Amniotic epithelial cell (primary cell): ENCODE results near the gene GLI3.
A peak's percentile ranks its signal among the peaks of the same experiment; 100 is the strongest.

ENCODE experiments used
- DNase-seq: peaks from one replicate; pipeline ENCODE4 v3.0.0-alpha.2; 2010; ENCODE audit warnings: low read depth

GLI3 gene

DNA sequence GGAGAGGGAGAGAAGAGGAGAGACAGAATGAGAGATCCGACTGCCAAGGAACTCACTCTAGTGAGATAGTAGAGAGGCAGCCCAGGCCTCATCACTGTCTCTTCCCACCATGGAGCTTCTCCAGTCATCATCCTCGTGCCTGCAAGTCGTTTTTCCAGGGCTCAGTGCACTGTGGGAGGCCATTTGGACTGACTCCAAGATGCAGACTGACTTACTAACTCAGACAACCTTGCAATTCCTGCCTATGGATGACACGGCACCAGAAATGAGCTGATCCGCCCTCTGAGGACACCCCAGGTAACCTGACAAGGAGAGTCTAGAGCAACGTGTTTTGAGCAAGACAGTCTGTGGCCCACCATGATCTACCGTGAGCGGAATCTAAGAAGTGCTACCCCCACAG is 154.9 kb downstream of the GLI3 start:
- peak; percentile 93 for DNase-seq

DNA sequence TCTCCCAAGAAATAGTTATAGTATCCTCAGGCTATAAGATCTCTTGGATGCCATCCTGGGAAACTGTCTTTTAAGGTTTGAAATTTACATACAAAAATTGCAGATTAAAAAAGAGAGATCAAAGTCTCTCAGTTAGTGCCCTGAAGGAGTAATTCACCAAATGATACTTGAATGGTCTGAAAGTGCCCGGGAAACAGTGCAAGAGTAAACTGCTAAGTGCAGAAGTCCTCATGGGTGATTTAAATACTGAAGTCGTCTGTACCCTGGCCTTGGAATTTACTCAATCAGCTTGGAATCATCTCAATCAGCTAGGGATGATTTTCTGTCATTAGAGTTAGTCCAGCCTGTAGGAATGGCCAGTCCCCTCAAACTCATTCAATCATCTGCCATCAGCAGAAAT is 155.3 kb downstream of the GLI3 start:
- no peak for DNase-seq

DNA sequence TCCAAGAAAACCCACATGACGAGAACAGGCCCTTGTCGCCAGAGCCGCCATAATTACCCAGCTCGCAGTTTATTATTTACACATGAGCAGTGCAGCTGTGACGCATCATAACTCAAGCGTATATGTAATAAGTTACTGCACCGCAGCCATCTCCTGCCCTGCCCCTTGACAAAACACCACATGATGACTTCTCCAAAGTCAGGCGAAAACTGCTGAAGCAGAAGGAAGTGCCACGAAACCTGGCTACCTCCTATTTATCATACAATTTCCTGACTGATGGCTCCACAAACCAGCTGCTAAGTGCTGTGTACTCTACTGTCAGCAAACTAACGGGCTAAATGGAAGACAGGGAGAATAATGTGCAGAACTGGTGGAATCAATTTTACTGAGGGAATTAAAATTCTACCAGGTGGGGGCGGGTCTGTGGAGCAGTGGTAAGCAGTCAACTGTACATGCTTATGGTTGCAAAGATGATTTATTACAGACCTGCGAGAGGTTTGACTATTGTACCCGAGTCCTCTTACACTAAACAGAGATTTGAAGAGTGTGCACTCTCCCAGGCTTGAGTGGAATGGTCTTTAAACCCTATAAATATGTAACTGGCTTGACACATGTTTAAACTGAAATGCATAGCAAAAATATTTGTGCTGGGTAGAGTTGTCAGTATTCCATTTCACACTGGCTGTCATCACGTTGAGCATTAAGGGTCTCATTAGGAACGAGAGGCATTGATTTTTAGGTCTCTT is 156.0 kb downstream of the GLI3 start:
- peak; percentile 71 for DNase-seq

DNA sequence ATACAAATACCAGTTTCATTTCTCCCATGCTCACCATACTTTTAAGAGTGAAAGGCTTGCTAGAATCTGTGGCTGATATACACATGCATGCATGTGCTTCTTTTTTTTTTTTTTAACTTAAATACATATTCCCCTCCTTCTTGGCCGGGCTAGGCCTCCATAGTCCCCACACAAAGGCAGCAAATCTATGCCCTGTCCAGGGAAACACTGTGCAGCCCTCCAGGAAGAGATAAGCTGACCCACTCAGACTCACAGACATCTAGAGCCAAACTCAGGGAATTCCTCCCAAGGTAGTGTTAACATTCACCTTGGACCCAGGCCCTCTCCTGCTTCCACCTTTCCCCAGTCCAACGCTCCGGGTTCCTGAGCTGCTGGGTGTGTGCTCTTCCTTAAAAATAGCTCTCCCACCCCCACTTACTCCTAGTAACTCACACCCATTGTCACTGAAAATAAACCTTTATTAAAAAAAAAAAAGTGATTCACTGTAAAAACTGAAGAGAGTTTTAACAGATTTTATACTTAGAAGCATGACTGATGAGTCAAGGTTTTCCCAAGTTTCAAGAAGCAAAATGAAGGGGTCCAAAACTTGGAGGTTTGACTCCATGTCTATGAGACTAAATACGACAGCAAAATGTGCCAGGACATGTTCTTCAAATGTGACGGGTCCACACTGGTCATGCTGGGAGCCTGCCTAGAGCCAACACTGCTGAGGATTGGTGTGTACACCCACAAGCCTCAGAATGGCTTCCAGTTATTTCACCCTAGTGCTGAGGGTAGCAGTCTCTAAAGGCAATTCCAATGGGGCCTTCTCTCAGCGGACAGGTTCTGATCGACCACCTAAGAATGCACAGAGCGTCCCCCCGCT is 159.5 kb downstream of the GLI3 start:
- DNase-seq = peak; percentile 53

DNA sequence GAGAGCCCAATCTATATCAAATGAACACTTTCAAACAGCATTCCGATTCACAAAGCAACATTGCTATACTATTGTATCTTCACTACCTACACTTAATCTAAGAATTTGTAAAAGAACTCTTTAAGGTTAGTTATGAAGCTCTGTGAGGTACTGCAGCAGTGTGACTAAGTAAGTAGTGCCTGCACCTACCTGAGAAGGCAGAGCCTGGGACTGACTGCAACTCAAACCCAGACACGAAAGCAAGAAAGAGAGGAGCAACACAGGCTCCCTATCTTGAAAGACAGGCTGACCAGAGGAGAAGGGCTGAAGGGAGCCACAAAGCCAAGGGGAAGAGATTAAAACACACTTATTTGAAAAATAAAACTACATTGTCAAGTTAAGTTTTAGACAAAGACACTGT is 160.1 kb downstream of the GLI3 start:
- DNase-seq = no peak

DNA sequence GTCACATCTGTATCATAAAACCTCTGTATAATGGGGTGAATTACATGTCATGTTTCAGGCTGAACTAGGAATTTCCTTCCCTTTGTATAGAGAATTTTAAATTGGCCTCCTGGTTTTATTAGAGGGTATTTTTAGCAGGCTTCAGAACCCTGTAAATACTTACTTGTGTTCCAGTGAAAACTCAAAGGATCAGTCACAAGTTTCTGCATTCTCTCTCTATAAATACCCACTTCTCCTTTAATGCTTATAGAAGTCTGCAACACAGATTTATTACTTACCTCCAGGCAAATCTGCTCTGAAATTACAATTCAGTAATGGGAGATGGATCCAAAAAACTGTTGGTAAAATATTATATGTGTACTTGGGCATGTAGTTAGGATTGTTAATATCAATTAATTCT is 161.6 kb downstream of the GLI3 start:
- DNase-seq = no peak

DNA sequence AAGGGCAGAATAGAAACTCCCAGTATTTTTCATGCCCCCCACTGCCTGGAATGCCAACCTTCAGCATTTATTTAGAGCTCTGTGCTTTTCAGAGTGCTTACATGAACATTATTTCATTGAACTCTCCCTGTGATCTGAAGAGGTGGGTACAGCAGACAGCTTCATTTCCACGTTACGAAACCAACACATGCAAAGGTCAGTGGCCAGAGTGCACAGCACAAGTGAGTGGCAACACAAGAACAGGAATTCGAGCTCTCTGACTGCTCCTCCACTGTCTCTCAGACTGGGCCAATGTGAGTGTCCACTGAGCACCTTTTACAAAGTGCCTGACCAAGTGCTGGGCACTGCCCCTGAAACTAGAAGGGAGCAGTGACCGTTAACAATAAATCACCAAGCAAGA is 162.9 kb downstream of the GLI3 start:
- DNase-seq = peak; percentile 29

DNA sequence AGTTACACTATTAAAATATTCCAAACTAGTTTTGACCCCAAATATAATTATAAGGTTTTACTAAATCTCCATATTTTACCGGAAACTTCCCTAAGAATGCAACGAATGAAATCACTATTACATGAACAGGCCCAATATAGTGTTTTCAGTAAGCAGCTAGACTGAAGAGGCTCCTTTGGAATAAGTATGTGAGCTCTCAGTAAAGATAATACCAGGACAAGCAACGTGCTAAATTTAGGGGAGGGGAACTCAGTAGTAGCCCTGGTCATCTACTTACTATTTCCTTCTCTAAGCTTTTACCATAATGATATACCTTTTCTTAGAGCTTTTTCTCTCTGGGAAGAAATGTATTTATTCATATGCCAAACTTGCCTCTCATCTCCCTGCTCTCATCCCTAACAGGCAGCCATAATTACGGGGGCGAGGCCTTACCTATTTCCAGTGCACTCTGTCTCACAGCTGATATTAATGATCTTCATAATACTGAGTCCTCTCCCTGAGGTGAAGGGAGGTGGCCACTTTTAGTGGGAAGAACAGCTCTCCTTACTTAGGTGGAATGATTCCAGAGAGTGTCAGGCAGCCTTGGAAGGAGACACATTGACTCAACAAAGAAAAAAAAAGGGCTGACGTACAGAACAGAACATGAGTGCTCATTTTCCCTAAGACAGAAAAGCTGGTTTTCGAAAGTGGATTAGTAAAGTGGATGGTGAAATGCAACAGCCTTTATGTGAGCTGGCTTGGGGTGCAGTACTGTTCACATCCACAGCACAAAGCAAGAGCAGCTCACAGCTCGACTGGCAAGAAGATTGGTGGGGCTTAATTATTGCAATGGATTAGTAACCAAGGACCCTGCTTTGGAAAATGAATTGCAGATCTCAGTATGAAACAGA is 165.4 kb downstream of the GLI3 start:
- peak; percentile 97 for DNase-seq

DNA sequence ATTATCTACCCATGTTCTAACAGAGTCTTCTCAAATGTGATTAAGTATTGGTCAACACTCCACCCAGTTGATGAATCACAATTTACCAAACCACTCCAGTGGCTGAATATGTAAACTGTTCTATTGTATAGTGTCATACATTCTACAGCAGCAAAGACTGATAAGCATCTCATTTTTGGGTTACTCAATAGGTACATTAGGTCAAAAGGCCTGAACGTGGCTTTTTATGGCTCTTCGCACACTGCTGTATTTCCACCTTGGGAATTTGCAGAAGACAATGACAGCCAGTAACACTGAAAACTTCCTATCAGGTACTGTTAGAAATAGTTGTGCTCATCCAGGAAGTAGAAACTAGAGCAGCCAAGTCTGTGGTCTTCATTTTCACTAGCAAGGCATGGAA is 166.9 kb downstream of the GLI3 start:
- peak; percentile 93 for DNase-seq

DNA sequence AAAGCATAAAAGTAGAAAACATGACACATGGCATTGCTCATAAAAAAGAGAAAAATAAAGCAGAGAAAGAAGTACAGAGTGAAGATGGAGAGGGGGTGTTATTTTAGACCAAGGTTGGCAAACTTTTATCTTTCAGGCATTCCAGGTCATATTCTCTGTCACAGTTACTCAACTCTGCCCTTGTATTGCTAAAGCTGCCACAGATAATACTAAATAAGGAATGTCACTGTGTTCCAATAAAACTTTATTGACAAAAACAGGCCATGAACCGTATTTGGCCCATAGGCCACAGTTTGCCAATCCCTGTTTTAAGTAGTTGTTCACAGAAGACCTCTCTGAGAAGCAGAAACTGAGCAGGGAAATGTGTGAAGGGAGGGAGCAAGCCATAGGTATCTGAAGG is 167.4 kb downstream of the GLI3 start:
- DNase-seq = peak; percentile 48

DNA sequence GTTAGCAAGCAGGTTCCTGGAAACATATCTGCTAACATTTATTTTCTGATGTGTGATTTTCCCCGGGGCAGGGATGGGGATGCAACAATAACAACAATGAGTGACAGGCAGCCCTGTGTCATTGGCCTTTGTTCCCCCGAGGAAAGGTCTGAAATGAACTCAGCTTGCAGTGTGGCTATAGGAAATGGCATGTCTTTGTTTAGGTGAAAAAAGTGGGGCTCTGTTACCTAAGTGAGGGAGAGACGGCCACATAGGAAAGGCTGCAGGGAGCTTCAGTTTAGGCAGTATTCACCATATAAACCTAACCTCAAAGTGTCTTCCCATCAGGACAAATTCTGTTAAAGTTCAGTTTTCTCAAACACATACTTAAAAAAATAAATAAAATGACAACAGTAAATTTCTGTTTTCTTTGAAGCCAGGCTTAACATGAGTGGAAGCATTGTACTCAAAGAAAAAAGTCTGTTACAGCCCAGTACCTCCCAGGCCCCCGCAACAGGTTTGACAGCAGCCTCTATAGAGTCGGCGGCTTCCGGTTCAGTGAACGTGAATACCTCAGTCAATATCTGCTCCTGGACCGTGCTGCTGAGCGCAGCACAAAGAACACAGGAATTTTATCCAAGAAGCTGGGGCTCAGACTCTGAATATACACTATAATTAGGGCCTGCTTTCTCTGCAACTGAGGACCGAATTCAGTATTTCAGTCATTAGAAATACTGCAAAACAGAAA is 168.3 kb downstream of the GLI3 start:
- DNase-seq = no peak

DNA sequence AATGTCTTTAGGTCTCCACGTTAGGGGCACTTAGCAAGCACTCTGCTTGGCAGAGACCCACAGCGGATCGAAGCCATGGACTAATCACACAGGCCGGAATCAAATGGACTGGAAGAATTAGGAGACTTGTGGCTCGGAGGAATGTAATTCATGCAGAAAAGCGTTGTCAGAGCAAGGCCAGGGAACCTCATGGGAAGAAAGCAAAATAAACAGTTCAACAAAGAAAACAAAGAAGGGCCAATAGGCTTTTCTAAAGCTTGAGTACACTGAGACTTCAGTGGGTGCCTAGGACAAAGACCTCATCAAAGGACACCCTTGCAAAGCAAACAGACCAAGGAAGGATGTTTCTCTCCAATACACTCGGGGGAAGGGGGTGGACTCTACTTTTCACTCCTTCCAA is 171.1 kb downstream of the GLI3 start:
- DNase-seq = no peak

DNA sequence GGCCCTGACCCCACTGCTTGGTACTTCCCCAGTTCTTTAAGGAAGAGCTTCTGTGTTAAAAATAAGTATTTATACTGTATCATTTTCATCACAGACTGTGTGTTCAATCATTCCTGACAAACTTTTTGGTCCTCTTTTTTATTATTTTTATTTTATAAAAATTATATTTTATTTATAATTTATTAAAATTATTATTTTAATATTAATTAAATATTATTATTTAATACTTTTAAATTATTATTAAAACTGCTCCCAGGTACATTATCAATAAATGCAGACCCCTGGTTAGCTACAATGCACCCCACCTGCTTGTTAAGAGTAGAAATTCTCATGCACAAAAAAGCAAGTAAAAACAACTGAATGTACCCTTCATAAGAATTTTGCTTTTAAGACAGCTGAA is 172.0 kb downstream of the GLI3 start:
- DNase-seq = no peak

DNA sequence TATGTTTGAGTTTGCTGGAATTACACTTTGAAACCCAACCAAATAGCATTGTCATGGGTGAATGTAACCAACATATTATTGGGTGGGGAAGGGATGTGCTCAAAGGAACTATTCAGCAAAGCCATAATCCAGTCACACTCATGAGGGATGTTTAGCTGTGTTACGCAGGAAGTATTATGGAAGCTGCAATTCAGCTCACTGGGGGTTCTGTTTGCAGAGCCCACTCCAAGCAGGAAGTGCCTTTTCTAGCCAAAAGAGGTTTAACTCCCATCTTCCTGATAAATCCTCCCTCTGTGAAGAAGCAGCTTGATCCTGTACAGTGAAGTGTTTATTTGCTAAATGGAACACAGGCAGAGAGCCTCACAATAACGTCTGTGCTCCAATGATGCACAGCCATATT is 172.5 kb downstream of the GLI3 start:
- DNase-seq = no peak

DNA sequence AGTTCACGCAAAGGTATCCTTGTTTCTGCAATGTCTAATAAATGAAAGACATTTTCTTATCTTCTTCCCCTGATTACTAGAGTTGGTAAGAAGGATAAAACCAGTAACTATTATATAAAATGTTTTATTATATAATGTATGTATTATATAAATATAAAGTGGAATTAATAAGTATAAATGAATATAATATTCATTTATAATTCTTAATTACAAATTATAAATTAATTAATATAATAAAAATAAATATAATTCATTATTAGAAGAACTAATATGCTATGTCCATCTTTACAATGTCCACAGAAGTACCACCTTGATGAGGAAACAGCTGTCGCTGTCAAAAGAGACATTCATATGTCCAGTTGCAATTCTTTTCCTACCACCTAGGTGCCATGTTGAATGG is 177.7 kb downstream of the GLI3 start:
- no peak for DNase-seq

DNA sequence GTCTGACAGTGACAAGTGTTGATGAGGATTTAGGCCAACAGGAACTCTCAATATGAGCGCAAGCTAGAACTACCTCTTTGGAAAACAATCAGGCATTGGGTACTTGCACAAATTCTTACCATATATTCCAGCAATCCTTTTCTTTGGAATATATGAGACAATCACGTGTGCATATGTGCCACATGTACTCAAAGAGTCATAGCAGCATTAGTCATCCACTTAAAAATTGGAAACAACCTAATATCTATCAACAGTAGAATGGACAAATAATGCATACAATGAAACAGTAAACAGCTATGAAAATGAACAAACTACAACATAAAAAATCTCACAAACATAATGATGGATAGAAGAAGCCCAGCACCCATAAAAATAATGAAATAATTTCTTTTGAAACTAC is 179.7 kb downstream of the GLI3 start:
- no peak for DNase-seq

DNA sequence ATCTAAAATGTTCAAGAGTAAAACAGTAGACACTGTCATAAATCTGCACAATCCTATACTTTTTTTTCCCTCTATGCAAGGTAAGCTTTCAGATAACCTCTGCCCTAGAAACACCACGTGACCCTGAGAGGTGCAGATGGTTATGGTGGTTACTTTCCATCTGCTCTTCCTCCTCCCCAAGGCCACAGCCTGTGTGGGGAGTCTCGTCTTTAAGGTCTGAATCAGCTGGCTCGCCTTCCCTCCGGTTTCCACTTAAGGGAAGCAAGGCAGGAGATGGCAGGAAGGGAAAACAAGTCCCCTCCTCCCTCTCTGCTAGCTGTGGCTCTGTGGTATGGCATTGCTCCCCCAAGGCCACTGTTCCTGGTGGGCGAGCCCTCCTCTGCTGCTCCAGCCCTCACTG is 181.8 kb downstream of the GLI3 start:
- DNase-seq = peak; percentile 83

DNA sequence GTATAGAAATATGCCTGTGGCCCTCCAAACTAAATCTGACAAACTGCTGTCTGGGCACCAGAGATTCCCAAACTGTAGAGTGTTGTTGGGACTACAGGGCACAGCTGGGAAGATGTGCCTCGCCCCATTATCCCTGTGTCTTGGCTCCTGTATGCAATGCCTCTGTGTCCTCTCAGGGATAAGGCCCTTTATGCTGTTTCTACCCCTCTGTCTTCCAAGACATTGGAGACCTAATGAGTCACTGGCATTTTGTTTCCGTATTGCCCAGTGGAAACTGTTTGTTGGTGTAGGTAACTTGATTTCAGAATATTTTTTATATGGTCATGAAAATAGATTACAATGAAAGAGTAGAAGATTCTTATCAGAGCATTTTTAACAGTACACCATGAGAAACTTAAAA is 183.2 kb downstream of the GLI3 start:
- peak; percentile 21 for DNase-seq

DNA sequence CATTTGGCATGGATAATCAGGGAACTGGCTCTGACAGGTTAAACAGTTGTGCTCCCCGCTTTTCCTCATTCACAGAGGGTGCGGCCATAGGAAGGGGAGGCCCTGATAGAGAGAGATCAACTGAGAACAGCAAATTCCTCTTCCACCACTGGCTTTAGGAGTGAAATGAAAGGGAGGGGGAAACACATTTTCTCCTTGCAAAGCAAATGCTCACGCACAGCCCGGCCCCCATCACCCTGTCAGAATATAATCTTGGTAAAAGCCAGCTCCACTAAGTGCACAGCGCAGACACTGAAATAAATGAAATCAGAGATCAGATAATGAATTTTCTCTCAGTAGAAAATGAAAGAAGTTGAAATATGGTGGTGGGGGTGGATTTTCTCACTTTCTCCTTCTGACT is 187.2 kb downstream of the GLI3 start:
- no peak for DNase-seq

DNA sequence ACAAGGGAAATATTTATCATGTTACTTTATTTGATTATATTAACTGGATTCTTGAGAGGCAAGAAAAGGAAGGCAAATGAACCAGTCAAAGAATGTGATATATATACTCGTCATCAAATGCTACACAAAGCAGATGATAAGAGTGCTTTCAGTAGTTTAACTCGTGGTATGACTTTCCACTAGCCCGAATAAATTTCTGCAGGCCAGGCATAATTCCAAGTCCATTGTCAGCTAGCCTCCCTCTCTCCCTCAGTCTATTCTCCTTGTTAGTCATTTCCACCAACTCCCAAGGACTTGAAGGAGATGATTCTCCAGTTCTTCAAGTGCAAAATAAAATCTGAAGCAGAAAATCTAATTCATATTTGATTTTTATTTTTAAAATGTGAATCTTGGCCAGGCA is 190.5 kb downstream of the GLI3 start:
- DNase-seq = peak; percentile 70

DNA sequence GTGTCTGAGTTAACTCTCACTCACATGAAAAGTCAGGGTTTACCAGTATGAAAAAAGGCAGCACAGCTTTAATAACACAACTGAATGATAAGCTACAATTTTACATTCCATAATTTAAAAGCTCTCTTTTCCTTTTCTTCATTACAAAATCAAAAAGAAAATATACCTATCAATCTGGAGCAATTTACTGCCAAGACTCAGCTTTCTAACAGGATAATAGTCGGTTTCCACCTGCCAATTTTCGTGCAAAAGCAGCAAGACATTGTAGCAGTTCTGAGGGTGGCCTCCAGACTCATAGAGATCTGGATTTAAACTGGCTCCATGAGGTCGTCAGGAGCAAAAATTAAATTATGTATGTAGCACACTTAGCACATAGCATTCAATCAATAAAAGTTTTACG is 191.0 kb downstream of the GLI3 start:
- DNase-seq = no peak

DNA sequence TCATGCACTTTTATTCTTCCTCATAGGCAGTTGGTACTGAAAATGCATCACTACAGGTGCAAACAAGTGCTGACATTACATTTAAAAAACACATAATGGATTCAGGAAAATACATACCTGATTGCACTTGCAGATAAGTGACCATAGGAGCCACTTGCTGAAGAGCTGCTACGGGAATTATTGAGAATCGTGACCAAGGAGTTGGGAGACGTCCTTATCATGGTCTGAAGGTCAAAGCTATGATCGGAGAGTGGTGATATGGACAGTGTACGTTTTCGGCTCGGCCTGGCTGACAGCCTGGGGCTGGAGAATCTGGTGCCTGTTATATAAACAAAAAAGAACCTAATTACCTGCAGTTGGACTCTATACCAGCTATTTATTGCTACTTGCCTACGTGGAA is 197.1 kb downstream of the GLI3 start:
- DNase-seq = no peak
